GM23338 (cell line): ENCODE data around the gene ZBTB42. TPM values are rescaled to one million over a fixed set of nuclear protein-coding genes. Genes with fewer than 3 reads are reported as not detected.

Experiments
- ATAC-seq: fragments of 200-7000 bp; cut with Tn5 transposase; 3 replicates; pipeline ENCODE4 v1.9.1; 2020
- DNase-seq: peaks from one replicate; pipeline ENCODE4 v3.0.0-alpha.2; 2015; ENCODE audit warnings: low spot score
- H2AFZ ChIP-seq: fragments of 200-600 bp; sonication (generic); 2 replicates; pipeline ENCODE4 v1.8.0; 2016; ENCODE audit warnings: antibody characterized with exemption, mild to moderate bottlenecking, moderate library complexity
- H3F3A ChIP-seq: fragments of 200-600 bp; sonication (generic); replicated peaks from 2 replicates; pipeline ENCODE4 v1.8.0; 2017; ENCODE audit warnings: antibody characterized with exemption, mixed run types, low read depth
- H3K27ac ChIP-seq: fragments of 200-600 bp; sonication (generic); 2 replicates; pipeline ENCODE4 v1.6.1; 2016; ENCODE audit warnings: low read depth
- H3K27me3 ChIP-seq: fragments of 200-600 bp; sonication (generic); 2 replicates; pipeline ENCODE4 v1.8.0; 2016; ENCODE audit warnings: mild to moderate bottlenecking, mixed run types, moderate library complexity; ENCODE audit not compliant: insufficient read depth
- H3K36me3 ChIP-seq: fragments of 200-600 bp; sonication (generic); 2 replicates; pipeline ENCODE4 v1.8.0; 2016; ENCODE audit warnings: mild to moderate bottlenecking; ENCODE audit not compliant: insufficient read depth
- H3K4me1 ChIP-seq: fragments of 200-600 bp; sonication (generic); 2 replicates; pipeline ENCODE4 v1.8.0; 2016; ENCODE audit warnings: mild to moderate bottlenecking, moderate library complexity; ENCODE audit not compliant: insufficient read depth
- H3K4me2 ChIP-seq: fragments of 200-600 bp; sonication (generic); 2 replicates; pipeline ENCODE4 v1.7.1; 2017; ENCODE audit warnings: mixed run types
- H3K4me3 ChIP-seq: fragments of 200-600 bp; sonication (generic); 2 replicates; pipeline ENCODE4 v1.6.1; 2016; ENCODE audit warnings: mixed run types
- H3K79me2 ChIP-seq: fragments of 200-600 bp; sonication (generic); replicated peaks from 2 replicates; pipeline ENCODE4 v1.8.0; 2017; ENCODE audit warnings: mild to moderate bottlenecking; ENCODE audit not compliant: insufficient read depth
- H3K9me2 ChIP-seq: fragments of 200-600 bp; sonication (generic); 2 replicates; pipeline ENCODE4 v1.8.0; 2017; ENCODE audit not compliant: insufficient read depth
- H4K20me1 ChIP-seq: fragments of 200-600 bp; sonication (generic); replicated peaks from 2 replicates; pipeline ENCODE4 v1.8.0; 2017; ENCODE audit warnings: mild to moderate bottlenecking; ENCODE audit not compliant: insufficient read depth
- H3K27ac Mint-ChIP-seq: 2 replicates; pipeline ENCODE4 v1.8.0; 2020; ENCODE audit warnings: inconsistent platforms, mild to moderate bottlenecking, moderate library complexity, mixed read lengths
- H3K27me3 Mint-ChIP-seq: 3 replicates; pipeline ENCODE4 v1.8.0; 2022; ENCODE audit warnings: low read depth, mild to moderate bottlenecking, moderate library complexity, mixed read lengths, inconsistent platforms; ENCODE audit not compliant: insufficient read depth, poor library complexity
- H3K36me3 Mint-ChIP-seq: 3 replicates; pipeline ENCODE4 v1.8.0; 2021; ENCODE audit warnings: low read depth, mild to moderate bottlenecking, inconsistent platforms, moderate library complexity, mixed read lengths
- H3K4me1 Mint-ChIP-seq: 3 replicates; pipeline ENCODE4 v1.8.0; 2020; ENCODE audit warnings: mild to moderate bottlenecking, inconsistent platforms, mixed read lengths
- H3K4me3 Mint-ChIP-seq: 3 replicates; pipeline ENCODE4 v1.8.0; 2021; ENCODE audit warnings: moderate library complexity, mild to moderate bottlenecking, inconsistent platforms, mixed read lengths
- H3K9me3 Mint-ChIP-seq: 3 replicates; pipeline ENCODE4 v1.8.0; 2020; ENCODE audit warnings: moderate library complexity, mild to moderate bottlenecking, inconsistent platforms, mixed read lengths
- CREB1 ChIP-seq: fragments of 250-450 bp; sonication (Bioruptor Pico); IDR thresholded peaks from 2 replicates; pipeline ENCODE4 v1.5.0; 2020; ENCODE audit warnings: low read depth, mild to moderate bottlenecking, moderate library complexity
- CTCF ChIP-seq, 2 experiments: fragments of 200-600 bp in 1 of 2; sonication (generic) in 1 of 2; conservative IDR thresholded peaks; 2 replicates each; pipeline versions ENCODE4 v1.5.1 to v1.6.1; 2016 to 2017; ENCODE audit warnings: antibody characterized with exemption in 2 of 2, low read depth in 2 of 2, mild to moderate bottlenecking in 2 of 2, moderate library complexity in 1 of 2
- EZH2phosphoT487 ChIP-seq: fragments of 200-600 bp; sonication (generic); IDR thresholded peaks from one replicate; pipeline ENCODE4 v1.8.1; 2018; ENCODE audit warnings: antibody characterized with exemption; ENCODE audit not compliant: unreplicated experiment
- STAT1 ChIP-seq: IDR thresholded peaks from one replicate; pipeline ENCODE4 v1.6.1; 2016; ENCODE audit warnings: antibody characterized with exemption; ENCODE audit not compliant: unreplicated experiment
- polyA plus RNA-seq: library from polyadenylated mRNA; unstranded; fragments of >200 nt; fragmentation: Nextera tagmentation; extraction: Ambion mirVana; gene quantifications from 2 replicates; pipeline ENCODE4 v1.2.1, GENCODE V29; 2016
- total RNA-seq: library from RNA; depleted of rRNA; stranded (reverse); fragments of >200 nt; shearing (Covaris generic); gene quantifications from 2 replicates; pipeline ENCODE4 v1.2.3, GENCODE V29; 2014
- TF ChIP-seq, protein P1 (sequence below): IDR thresholded peaks from one replicate; pipeline ENCODE4 v1.6.1; 2018; ENCODE audit warnings: antibody characterized with exemption; ENCODE audit not compliant: unreplicated experiment

Gene ZBTB42
- total and polyA plus RNA-seq, 2 experiments from 2014 or later, result 0.70 to 4.4 TPM

DNA sequence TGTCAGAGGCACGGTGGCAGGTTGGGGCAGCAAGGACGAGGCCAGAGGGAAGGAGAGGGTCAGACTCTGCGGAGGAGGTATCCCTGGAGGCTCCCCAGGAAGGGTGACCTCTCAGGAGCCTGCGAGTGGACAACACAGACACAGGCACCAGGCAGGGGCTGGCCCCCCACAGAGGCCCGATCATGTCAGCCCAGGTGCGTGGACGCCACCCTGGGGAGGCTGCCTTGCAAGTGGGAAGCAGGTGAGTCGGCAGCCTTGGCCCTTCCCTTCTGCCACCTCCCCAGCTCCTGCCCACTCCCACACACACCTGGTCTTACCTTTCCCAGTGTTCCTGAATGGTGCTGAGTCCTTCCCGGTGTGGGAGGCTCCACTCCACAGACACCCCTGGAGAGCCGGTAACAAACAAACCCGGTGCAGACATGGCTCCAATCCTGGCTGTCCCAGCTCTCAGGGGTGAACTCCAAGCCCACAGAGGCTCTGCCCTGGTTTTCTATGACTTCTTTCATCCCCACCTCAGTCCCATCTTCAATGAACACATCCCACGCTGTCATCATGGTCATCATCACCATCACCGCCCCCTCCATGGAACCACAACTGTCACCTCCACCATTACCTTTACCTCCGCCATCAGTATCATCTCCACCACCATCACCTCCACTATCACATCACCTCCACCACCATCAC lies 5.2 kb downstream of the ZBTB42 start (continued):
- TF ChIP-seq, protein P1, sequence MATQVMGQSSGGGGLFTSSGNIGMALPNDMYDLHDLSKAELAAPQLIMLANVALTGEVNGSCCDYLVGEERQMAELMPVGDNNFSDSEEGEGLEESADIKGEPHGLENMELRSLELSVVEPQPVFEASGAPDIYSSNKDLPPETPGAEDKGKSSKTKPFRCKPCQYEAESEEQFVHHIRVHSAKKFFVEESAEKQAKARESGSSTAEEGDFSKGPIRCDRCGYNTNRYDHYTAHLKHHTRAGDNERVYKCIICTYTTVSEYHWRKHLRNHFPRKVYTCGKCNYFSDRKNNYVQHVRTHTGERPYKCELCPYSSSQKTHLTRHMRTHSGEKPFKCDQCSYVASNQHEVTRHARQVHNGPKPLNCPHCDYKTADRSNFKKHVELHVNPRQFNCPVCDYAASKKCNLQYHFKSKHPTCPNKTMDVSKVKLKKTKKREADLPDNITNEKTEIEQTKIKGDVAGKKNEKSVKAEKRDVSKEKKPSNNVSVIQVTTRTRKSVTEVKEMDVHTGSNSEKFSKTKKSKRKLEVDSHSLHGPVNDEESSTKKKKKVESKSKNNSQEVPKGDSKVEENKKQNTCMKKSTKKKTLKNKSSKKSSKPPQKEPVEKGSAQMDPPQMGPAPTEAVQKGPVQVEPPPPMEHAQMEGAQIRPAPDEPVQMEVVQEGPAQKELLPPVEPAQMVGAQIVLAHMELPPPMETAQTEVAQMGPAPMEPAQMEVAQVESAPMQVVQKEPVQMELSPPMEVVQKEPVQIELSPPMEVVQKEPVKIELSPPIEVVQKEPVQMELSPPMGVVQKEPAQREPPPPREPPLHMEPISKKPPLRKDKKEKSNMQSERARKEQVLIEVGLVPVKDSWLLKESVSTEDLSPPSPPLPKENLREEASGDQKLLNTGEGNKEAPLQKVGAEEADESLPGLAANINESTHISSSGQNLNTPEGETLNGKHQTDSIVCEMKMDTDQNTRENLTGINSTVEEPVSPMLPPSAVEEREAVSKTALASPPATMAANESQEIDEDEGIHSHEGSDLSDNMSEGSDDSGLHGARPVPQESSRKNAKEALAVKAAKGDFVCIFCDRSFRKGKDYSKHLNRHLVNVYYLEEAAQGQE, result no peak
- TF ChIP-seq STAT1 (no peak), EZH2phosphoT487 (no peak), CREB1 (no peak), CTCF (conservative IDR thresholded peaks at IDR 0.05; ENCODE audit: low read depth in 2 of 2) (no peak)

GRCh38 chr14:104806625-104807465 lies 5.9 kb downstream of the ZBTB42 start:
- Mint-ChIP-seq H3K27ac (no peak overlapping the region), H3K4me3 (no peak overlapping the region)

More at GRCh38 chr14:104806625-104807465, 5.9 kb downstream of the ZBTB42 start:
- H3K9me3 Mint-ChIP-seq, result peaks cover 11% of the 10 kb centered on the region
- no peaks in the 10 kb centered on the region for H3K36me3 Mint-ChIP-seq
- Histone ChIP-seq H3K4me3 (no peak overlapping the region), H3K4me1 (no peaks in the 10 kb centered on the region), H3K9me2 (0 out of 2 replicates have a peak, but pooled peaks cover 3% of the 10 kb centered on the region), H3K36me3 (no peaks in the 10 kb centered on the region), H3F3A (no peaks in the 10 kb centered on the region), H4K20me1 (no peaks in the 10 kb centered on the region), H3K4me2 (no peak overlapping the region), H3K79me2 (no peaks in the 10 kb centered on the region), H3K27me3 (peaks cover 9% of the 10 kb centered on the region), H2AFZ (no peak overlapping the region), H3K27ac (no peak overlapping the region)
- H3K27me3 Mint-ChIP-seq, result peaks cover 34% of the 10 kb centered on the region
- DNase-seq, result no peak
- ATAC-seq, result no peak
- no peak for TF ChIP-seq STAT1
- H3K4me1 Mint-ChIP-seq, result 0 out of 3 replicates have a peak, but pooled peaks cover 4% of the 10 kb centered on the region
